HG02884 (cell line): ENCODE data around the gene CMIP.
"Not testable (repeated sequence)": the region's sequence is repeated elsewhere in the genome, so short reads cannot be mapped to it uniquely, and the experiment has no call there.

ENCODE experiments used
- ATAC-seq: cut with Tn5 transposase; IDR thresholded peaks from one replicate; pipeline ENCODE4 v1.9.1; 2021; ENCODE audit warnings: mild to moderate bottlenecking, moderate library complexity; ENCODE audit not compliant: unreplicated experiment

CMIP gene

DNA sequence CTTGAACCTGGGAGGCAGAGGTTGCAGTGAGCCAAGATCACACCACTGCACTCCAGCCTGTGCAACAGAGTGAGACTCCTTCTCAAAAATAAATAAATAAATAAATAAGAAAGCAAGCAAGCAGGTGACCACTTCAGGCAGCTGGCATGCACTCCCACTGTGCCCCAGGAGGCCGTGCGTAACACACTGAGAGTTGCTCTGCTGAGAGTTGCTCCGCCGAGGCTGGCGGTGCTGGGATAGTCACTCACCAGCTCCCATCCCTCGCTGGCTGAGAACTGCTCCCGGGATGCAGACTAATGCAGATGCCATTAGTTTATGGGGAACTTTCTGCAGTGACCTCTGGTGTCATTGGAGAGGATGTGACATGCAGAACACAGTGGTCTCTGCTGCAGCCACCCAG is 228.8 kb downstream of the CMIP start:
- no peak for ATAC-seq

DNA sequence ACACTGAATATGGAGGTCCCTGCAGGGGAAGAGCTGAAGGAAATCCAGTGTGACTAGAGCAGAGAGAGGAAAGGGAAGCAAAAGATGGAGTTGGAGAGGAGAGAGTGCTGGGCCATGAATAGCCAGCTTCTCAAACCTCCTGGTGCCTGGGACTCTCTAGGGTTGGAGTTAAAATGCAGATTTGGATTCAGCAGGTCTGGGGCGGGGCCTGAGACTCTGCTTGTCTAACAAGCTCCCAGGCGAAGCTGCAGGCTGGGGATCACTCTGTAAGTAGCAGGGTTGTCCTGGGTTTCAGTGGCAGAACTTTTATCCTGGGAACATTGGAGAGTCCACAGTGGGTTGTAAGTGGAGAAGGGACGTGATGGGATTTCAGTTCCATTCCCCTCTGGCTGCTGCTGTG is 231.1 kb downstream of the CMIP start:
- no peak for ATAC-seq

DNA sequence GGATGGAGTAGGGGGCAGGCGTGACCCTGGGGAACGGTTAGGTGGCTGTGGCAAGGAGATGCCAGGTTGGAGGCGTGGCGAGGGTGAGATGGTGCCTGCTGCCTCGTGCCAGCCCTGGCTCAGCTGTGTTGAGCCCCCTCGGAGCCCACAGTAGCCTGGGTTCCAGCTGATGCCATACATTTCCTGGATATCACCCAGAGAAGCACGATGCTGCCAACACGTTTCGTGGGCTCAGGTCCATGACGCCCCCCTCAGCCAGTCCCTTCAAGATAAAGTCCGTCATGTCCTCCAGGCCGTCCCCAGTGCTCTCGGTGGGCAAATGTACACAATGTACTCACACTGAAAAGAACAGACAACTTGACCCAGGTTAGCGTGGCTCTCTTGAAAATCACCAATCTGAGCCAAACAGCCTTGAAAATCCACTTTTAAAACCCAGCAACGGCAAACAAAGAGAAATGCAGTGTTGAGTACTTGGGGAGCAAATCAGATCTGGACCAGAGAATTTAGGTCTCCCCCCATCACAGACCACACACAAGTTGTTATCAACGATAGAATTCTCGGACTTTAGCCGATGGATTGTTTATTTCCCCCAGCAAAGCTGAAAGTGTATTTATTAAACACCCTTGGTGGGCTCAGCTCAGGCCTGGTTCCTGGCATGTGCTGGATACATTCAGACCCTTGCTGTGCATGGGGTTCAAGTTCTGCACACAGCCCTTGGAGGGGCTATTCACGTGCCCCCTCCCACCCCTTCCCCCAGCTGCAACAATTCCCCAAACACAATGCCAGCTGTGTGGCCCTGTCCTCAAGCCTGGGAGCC is 231.7 kb downstream of the CMIP start:
- ATAC-seq = no peak

DNA sequence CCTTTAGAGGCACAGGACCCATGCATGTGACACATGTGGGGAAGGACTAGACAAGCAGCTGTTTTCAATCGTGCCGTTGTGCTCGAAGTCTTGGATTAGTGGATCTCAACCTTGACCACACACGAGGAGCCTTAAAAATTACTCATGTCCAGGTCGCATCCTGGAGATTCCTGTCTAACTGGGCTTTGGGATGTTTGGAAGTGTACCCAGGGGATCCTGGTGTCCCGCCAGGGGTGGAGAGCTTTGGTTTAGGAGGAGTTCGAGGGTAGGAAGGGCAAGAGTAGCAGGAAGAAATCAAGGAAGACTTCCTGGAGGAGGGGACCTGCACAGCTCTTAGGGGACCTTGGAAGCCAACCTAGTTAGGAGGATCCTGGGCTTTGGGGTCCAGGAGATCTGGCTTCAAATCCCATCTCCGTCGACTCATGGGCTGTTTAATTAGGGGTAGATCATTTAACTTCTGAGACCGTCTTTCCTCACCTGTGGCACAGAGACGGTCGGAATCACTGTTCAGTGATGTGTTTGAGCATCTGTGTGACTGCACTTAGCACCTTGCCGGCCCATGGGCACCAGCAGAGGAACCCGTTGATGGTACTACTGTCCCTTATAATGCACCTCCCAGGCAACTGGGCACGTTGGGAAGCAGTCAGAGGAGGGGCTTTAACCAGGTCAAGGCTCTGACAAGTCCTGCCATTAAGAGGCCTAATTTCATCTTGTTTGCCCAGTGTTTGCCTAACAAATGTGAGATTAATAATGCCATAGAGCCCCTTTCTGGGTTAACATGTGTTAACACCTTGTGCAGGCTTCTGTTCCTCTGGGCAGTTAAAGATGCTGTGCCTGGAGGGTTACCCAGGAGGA is 232.5 kb downstream of the CMIP start:
- ATAC-seq = no peak

DNA sequence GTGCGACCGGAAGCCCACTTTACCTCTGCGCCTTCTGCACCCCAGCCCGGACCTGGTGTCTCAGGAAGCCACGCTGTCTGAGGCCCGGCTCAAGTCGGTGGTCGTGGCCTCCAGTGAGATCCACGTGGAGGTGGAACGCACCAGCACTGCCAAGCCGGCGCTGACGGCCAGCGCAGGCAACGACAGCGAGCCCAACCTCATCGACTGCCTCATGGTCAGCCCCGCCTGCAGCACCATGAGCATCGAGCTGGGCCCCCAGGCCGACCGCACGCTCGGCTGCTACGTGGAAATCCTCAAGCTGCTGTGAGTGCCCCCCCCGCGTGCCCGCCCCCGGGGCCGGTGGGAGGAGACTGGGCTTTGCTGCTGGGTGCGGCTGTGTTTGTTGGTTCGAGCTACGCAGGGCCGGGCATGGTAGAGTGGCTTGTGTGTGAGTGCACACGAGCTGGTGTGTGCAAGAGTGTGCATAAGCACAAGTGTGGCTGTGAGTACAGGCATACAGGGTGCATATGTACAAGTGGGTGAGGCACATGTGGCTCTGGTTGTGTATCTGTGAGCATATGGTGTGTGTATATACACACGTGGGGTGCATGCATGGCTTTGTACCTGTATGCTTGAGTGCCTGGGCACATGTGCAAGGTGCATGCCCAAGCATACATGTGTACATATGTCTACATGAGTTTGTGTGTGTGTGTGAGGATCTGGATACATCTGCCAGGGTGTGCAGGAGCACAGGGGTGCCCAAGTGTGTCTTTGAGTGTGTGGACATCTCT is 233.9 kb downstream of the CMIP start:
- ATAC-seq = no peak

DNA sequence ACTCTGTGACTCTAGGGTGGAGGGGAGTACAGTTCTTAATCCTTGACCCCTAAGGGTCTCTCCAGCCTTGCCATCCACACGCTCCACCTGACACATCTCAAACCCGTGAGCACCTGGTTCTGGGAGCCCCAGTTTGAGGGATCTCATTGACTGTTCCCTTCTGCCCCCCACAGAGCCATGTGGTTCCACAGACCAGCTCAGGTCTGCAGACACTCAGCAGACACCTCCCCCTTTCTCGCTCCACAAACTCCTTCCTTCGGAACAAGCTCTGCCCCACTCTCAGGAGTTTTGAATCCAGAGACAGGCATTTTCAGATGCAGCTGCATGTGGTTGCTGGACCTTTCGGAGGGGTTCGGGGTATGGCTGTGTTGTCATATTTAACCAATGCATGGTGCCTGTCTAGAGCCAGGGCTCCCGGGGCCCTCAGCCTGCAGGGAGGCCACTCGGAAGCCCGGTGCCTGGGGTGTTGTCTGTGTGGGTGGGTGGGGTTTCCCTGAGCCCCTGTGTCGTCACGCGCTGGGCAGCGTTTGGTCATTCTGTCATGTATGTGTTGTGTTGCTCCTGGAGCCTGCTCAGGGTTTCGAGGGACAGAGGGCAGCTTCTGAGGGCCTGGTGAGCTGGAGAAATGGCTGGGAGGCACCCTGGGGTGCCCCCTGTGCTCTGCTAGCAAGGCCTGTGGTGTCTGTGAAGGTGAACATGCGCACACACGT is 235.3 kb downstream of the CMIP start:
- ATAC-seq = no peak

DNA sequence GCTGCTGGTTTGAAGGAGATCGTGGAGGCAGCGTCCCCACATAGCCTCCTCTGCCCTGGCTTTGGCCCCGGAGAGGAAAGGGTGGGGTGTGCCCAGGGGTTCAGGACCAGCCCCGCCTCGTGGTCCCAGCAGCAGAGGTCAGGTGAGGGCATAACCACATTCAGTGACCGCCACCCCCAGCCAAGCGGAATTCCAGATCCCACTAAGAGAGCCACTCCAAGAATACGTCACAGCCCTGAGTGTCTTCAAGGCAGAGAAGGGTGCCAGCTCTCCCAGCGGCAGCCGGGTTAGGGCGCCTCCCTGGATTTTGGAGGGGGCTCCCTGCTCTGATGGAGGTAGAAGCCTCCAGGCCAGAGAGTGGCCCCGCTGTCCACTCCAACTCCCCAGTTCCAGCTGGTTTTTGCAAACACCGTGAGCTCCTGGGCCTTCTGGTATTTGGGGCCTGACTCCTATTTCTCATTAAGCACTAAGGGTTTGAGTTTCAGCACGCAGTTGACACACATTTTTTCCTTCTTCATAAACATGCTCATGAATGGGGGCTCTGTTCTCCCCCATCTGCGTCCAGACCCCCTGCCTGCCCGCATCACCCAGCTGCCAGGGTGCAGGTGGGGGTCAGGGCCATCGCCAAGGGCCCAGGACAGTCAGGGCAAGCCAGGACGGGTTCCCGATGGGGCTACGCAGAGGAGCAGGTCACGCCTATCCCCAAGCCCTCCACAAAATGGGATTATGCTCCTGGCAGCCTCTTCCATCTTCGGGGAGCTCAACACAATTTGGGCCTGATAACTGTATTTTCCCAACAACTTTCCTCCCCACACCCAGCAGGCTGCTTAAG is 236.1 kb downstream of the CMIP start:
- no peak for ATAC-seq

DNA sequence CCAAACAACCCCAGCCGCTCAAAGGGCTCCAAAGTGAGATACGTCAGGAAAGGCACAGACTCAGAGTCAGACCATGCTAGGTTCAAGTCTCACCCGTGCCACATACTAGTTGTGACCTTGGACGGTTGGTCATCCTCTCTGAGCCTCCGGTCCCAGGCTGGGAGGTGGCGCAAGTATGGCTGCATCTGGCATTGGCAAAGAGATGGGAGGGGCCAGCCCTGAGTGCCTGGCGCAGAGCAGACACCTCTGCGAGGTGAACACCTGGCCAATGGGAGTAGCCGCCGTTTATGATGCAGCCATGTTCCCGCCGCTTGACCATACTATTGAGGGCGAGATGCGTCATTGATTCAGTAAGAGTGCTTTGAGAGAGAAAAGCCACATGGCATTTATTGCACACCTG is 236.7 kb downstream of the CMIP start:
- ATAC-seq = no peak

DNA sequence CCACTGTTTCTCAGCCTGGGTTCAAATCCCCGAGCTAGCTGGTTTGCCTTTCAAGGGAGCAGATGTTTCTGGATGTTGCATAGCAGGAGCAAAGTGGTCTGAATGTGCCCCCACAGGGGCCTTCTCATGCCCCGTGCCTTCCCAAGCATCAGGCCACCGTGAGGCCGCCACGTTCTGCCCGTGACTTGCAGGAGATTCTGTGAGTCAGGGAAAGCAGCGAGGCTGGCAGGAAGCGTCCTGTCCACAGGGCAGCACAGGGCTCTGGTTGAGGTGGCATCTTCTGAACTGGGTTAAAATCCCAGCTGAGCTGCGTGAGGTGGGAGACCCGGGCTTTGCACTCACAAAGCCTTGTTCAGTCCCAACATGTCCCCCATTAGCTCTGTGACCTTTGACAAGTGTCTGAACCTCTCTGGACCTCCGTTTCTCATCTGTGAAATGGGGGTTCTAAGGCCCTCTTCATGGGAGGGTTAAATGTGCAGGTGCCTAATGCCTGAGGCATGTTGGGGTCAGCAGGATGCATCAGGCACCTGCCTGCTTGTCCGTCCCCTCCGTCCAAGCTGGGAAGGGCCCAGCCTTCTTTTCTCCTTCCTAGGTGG is 239.7 kb downstream of the CMIP start:
- no peak for ATAC-seq

DNA sequence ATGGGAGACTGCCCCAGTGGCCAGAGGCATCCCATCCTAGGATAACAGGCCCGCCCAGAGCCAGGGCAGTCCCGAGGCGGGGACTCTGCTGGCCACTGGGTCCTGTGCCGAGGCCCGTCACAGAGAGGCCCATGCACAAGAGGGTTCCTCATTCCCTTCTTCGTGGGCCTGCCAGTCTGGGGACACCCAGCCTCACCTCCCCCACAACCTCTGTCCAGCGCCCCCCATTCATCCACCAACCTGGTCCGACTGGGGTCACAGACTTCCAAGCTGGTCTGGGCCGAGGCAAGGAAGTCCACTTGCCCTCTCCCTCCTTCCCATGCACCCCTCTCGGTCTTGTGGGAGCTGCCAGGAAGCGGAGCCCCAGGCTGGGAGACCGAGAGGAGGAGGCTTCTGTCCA is 240.3 kb downstream of the CMIP start:
- ATAC-seq = no peak

DNA sequence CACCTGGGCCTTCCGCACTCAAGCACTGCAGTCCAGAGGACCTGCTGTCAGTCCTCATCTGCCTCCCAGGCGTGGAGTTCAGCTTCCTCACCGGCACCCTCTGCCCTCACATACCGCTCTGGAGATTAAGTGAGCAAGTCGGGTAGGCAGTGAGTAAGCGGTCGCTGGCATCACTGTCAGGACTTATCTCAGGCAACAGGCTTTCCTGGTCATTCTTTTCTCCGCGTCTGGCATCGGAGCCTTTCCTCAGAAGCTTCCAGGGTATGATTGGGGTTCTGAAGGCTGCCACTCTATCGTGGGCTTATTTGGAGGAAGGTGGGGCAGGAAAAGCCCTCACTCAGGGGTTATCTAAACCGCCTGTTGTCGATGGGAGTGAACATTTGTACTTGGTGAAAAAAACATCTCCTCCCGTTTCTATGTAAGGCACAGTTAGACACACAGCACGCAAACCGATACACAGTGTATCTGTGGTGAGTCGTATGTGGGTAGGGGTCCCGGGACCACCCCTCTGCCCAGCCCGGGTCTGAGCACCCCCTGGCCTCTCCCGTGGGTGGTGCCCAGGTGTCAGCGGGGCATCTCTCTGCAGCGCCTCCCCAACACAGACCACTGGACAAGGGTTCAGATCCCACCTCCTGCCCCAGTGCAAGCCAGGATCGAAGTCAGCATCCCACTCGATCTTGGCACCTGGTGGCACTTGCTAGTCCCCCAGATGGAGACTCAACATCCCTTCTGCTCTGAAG is 242.0 kb downstream of the CMIP start:
- ATAC-seq = no peak

DNA sequence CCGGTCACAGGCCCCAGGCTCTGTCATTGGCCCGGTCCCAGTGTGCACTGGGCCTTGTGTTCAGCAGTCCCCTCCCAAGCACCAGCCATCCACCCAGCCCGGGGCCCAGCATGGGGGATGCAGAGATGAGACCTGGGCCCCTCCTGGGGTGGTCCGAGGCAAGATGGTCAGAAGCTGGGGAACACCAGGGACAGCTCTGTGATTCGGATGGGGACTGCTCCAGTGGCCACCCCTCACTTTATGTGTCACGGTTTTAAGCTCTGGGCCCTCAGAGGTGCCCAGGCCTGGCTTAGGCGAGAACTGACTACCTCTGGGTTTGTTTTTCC is 242.5 kb downstream of the CMIP start:
- no peak for ATAC-seq

DNA sequence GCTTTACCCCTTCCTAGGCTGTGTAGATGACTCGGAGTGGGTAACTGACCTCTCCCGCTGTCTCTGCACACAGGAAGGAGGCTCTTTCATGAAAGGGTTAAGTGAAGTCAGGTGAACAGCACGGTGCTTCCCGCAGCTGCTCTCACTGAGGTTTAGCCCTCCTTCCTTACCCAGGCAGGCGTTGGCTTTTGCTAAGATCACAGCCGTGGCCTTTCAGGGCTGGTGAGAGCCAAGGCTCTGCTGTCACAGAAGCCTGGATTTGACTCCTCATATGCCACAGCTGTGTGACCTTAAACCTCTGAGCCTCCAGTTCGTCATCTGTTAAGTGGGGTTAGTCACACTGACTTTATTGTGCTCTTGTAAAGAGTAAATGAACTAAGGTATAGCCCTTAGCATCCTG is 243.6 kb downstream of the CMIP start:
- no peak for ATAC-seq

DNA sequence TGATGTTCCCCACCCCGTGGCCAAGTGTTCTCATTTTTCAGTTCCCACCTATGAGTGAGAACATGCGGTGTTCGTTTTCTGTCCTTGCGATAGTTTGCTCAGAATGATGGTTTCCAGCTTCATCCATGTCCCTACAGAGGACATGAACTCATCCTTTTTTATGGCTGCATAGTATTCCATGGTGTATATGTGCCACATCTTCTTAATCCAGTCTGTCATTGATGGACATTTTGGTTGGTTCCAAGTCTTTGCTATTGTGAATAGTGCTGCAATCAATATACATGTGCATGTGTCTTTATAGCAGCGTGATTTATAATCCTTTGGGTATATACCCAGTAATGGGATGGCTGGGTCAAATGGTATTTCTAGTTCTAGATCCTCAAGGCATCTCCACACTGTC is 244.2 kb downstream of the CMIP start:
- ATAC-seq = not testable (repeated sequence)

DNA sequence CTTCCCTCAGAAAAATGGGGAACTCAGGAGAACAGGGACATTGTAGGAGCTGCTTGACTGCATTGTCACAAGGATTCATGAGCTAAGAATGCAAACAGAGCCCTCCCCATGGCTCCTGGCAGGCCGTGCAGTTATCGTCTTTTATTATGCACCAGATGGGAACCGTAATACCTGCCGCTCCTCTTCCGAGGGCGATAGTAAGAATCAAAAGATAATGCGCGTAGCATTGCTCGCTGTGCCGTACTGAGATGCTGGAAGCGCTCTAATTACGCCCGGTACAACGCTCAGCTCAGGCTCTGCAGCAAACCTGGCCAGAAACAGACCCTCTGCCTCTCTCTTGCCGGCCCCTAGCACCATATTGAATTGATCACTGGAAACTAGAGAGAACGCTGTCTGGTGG is 247.4 kb downstream of the CMIP start:
- ATAC-seq = no peak

DNA sequence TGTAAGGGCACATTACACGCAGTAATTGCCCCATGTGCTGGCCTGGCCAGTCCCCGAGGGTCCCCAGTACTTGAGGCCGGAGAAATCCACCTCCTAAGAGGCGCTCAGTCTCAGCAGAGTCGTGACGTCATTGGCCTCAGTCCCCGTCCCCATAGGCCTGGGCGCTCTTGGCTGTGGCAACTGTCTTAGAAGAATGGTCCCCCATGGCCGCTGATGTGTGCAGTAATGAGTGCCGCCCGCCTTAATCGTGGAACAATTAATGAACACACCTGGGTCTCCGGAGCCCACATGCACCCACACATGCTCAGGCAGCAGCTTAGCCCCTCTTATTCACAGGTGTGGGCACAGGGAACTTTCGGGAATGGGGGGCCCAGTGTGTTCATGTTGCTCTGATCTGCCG is 248.0 kb downstream of the CMIP start:
- no peak for ATAC-seq

DNA sequence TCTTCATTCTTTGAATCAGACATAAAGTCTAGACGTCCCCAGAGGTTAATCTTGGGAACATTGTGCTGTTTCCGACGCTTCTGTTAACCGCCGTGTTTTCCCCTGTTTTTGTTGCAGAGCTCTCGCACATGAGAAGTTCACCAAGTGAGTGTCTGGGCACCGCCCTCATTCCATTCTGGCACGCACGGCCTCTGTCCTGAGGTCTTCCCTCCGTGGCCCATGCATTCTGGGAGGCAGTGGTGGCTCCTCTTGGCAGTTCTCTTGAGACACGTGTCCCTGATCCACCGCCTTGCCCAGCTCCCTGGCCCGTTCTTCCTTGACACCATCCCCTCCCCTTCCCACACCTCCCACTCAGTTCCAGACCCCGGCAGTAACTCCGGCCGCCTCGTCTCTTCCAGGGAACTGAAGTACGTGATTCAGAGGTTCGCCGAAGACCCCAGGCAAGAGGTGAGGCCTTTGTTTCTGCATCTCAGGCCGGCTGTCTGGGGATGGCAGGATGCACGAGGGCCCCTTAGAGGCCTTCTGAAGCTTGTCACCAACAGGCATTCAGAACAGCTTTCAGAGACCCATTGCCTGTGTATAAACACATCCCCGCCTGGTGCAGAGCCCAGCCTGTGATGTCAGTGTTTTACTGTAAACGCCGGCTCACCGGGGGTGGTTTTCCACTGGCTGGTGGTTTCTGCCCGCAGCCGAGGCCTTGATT is 248.6 kb downstream of the CMIP start:
- no peak for ATAC-seq

DNA sequence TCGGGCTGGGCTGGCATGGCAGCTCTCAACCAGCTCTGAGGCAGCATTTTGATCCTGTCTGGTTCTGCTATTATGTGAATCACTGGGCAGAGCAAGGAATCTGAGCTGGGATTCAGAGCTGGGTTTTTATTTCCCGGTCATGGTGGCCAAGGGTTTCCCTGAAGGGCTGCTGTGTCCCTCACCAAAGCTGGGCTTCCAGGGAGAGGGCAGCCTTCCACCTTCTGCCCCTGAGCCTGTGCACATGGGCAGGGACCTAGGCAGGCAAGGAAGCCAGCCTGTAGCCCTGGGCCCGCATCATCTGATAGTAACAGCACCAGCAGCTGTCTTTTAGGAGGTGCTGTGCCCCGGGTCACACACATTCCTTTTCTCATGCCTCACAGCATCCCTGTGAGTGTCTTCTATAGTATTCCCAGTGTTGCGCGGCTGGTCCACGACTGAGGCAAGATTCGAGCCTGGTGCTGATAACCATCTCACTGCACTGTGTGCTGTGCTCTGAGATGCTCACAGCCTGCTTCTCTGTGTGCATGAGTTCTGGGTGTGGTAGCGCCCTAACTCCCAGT is 249.2 kb downstream of the CMIP start:
- ATAC-seq = no peak
